CD14-positive monocyte (primary cell): ENCODE data around the gene CLCN5. TPM values are rescaled to one million over a fixed set of nuclear protein-coding genes. Genes with fewer than 3 reads are reported as not detected.

Experiments used
- DNase-seq, 3 donors: peaks; one replicate each; pipeline ENCODE4 v3.0.0-alpha.2; 2011 to 2022
- H2AFZ ChIP-seq: 2 replicates; pipeline ENCODE4 v1.6.0; 2012; ENCODE audit warnings: mild to moderate bottlenecking, low read depth, low read length, inconsistent platforms; ENCODE audit not compliant: insufficient read depth, poor library complexity, severe bottlenecking
- H3K27ac ChIP-seq, 2 donors: 1 replicate in 1 of 2; 2 replicates in 1 of 2; pipeline ENCODE4 v1.5.1; 2012 to 2013; ENCODE audit warnings: low read length in 2 of 2, control low read depth in 1 of 2, inconsistent platforms in 1 of 2, low read depth in 1 of 2, mild to moderate bottlenecking in 1 of 2
- H3K27me3 ChIP-seq, 2 donors: one replicate each; pipeline versions ENCODE4 v1.6.0 to v1.6.1; 2011 to 2013; ENCODE audit warnings: low read length in 2 of 2; ENCODE audit not compliant: control insufficient read depth in 2 of 2, insufficient read depth in 2 of 2
- H3K36me3 ChIP-seq, 2 donors: replicated peaks in 1 of 2; 1 replicate in 1 of 2; 2 replicates in 1 of 2; pipeline versions ENCODE4 v1.5.1 to v1.6.1; 2012 to 2013; ENCODE audit warnings: low read length in 2 of 2, control low read depth in 1 of 2, inconsistent platforms in 1 of 2, mild to moderate bottlenecking in 1 of 2; ENCODE audit not compliant: insufficient read depth in 2 of 2, control insufficient read depth in 1 of 2
- H3K4me1 ChIP-seq, 2 donors: 1 replicate in 1 of 2; 2 replicates in 1 of 2; pipeline versions ENCODE4 v1.5.1 to v1.6.1; 2012 to 2013; ENCODE audit warnings: low read length in 2 of 2, control low read depth in 1 of 2, inconsistent platforms in 1 of 2, mild to moderate bottlenecking in 1 of 2, moderate library complexity in 1 of 2; ENCODE audit not compliant: insufficient read depth in 2 of 2, control insufficient read depth in 1 of 2
- H3K4me2 ChIP-seq: replicated peaks from 2 replicates; pipeline ENCODE3; 2012; ENCODE audit warnings: low read length, moderate library complexity, mild to moderate bottlenecking; ENCODE audit not compliant: poor library complexity, severe bottlenecking; ENCODE audit errors: extremely low read depth
- H3K4me3 ChIP-seq, 3 experiments: fragments of 200-600 bp in 1 of 3; sonication (generic) in 1 of 3; replicated peaks in 1 of 3; 1 replicate in 2 of 3; 2 replicates in 1 of 3; pipeline ENCODE4 v1.5.1; 2011 to 2013; ENCODE audit warnings: low read length in 3 of 3, mild to moderate bottlenecking in 3 of 3, control low read depth in 2 of 3, low read depth in 2 of 3, inconsistent platforms in 1 of 3, moderate library complexity in 1 of 3
- H3K79me2 ChIP-seq: 2 replicates; pipeline ENCODE4 v1.6.0; 2012; ENCODE audit warnings: mild to moderate bottlenecking, control low read depth, inconsistent platforms, low read length, moderate library complexity; ENCODE audit not compliant: insufficient read depth
- H3K9ac ChIP-seq: 2 replicates; pipeline ENCODE4 v1.6.0; 2017; ENCODE audit warnings: low read length, mild to moderate bottlenecking; ENCODE audit not compliant: insufficient read depth, poor library complexity, severe bottlenecking
- H3K9me3 ChIP-seq, 2 donors: replicated peaks in 1 of 2; 1 replicate in 1 of 2; 2 replicates in 1 of 2; pipeline versions ENCODE4 v1.5.1 to v1.6.1; 2012 to 2013; ENCODE audit warnings: low read length in 2 of 2, control low read depth in 1 of 2; ENCODE audit not compliant: control insufficient read depth in 1 of 2, insufficient read depth in 1 of 2
- H4K20me1 ChIP-seq: 2 replicates; pipeline ENCODE4 v1.6.0; 2012; ENCODE audit warnings: mild to moderate bottlenecking, low read length, control low read depth, moderate library complexity; ENCODE audit not compliant: insufficient read depth
- H3K27ac Mint-ChIP-seq, 7 donors: one replicate each; pipeline ENCODE4 v1.8.0; 2020; ENCODE audit warnings: mild to moderate bottlenecking in 7 of 7, mixed read lengths in 7 of 7, moderate library complexity in 6 of 7, inconsistent platforms in 2 of 7
- H3K27me3 Mint-ChIP-seq, 3 donors: one replicate each; pipeline ENCODE4 v1.8.0; 2021 to 2022; ENCODE audit warnings: low read depth in 3 of 3, mild to moderate bottlenecking in 3 of 3, mixed read lengths in 3 of 3, moderate library complexity in 3 of 3, inconsistent platforms in 1 of 3
- H3K36me3 Mint-ChIP-seq, 2 donors: one replicate each; pipeline ENCODE4 v1.8.0; 2020; ENCODE audit warnings: mixed read lengths in 2 of 2, inconsistent platforms in 1 of 2, mild to moderate bottlenecking in 1 of 2
- H3K4me1 Mint-ChIP-seq: one replicate; pipeline ENCODE4 v1.8.0; 2020; ENCODE audit warnings: mild to moderate bottlenecking, mixed read lengths
- H3K4me3 Mint-ChIP-seq, 2 donors: one replicate each; pipeline ENCODE4 v1.8.0; 2020; ENCODE audit warnings: mild to moderate bottlenecking in 2 of 2, mixed read lengths in 2 of 2, moderate library complexity in 1 of 2
- H3K9me3 Mint-ChIP-seq, 7 donors: one replicate each; pipeline ENCODE4 v1.8.0; 2020 to 2022; ENCODE audit warnings: mixed read lengths in 7 of 7, mild to moderate bottlenecking in 6 of 7, moderate library complexity in 6 of 7, inconsistent platforms in 2 of 7
- WGBS: methylation state at CpG from one replicate; pipeline ENCODE4 v1.1.5; 2013; ENCODE audit warnings: missing lambda C conversion rate; ENCODE audit not compliant: insufficient coverage; 5-methylcytosine and 5-hydroxymethylcytosine counted together
- intact Hi-C, 2 donors: fragments of 100-400 bp; cut with micrococcal nuclease; formaldehyde crosslinking; loops; one replicate each; pipeline versions ENCODE4 v1.15.0 to v1.15.1; 2023
- polyA plus RNA-seq, 3 donors: library from polyadenylated mRNA; depleted of rRNA in 1 of 3; unstranded in 2 of 3; stranded (reverse) in 1 of 3; fragments of 300-500 nt in 2 of 3; fragments of >200 nt in 1 of 3; fragmentation: Illumina TruSeq in 2 of 3; gene quantifications; 1 replicate in 2 of 3; 2 replicates in 1 of 3; pipeline ENCODE4 v1.2.3, GENCODE V29; 2012 to 2021
- TF ChIP-seq, protein P1 (sequence below): fragments of 200-600 bp; IDR thresholded peaks from one replicate; pipeline ENCODE4 v1.8.0; 2022; ENCODE audit warnings: antibody characterized with exemption, mild to moderate bottlenecking

CLCN5 gene
- polyA plus RNA-seq, 3 donors = 4.1 to 4.2 (median 4.1) TPM

DNA sequence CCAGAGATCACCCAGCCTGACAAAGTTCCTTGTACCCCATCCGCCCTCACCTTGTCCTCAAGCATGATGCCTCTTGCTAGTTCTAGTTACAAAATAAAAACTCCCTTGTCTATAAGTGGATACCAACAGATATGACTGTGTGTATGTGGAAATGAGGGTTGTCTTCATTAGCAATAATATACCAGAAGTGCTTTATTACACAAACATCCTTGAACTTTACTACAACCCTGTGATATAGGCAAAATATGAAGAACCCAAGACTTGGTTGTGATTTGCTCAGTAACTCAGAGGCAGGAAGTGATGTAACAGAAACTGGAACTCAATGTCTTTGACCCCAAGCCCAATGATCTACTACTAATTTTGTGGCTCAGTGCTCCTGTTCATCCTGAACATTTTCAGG is 180.8 kb downstream of the CLCN5 start:
- Histone ChIP-seq H3K27ac (no peak overlapping the region), H3K9me3 (no peaks in the 10 kb centered on the region), H3K27me3 (no peaks in the 10 kb centered on the region), H3K4me2 (no peak overlapping the region), H3K9ac (no peak overlapping the region), H3K4me1 (peaks cover 0 to 3% of the 10 kb centered on the region in 2 donors), H2AFZ (no peak overlapping the region), H3K79me2 (no peaks in the 10 kb centered on the region), H4K20me1 (no peaks in the 10 kb centered on the region), H3K36me3 (no peaks in the 10 kb centered on the region), H3K4me3 (no peak overlapping the region)
- H3K4me3 Mint-ChIP-seq = no peak overlapping the region
- TF ChIP-seq, protein P1, sequence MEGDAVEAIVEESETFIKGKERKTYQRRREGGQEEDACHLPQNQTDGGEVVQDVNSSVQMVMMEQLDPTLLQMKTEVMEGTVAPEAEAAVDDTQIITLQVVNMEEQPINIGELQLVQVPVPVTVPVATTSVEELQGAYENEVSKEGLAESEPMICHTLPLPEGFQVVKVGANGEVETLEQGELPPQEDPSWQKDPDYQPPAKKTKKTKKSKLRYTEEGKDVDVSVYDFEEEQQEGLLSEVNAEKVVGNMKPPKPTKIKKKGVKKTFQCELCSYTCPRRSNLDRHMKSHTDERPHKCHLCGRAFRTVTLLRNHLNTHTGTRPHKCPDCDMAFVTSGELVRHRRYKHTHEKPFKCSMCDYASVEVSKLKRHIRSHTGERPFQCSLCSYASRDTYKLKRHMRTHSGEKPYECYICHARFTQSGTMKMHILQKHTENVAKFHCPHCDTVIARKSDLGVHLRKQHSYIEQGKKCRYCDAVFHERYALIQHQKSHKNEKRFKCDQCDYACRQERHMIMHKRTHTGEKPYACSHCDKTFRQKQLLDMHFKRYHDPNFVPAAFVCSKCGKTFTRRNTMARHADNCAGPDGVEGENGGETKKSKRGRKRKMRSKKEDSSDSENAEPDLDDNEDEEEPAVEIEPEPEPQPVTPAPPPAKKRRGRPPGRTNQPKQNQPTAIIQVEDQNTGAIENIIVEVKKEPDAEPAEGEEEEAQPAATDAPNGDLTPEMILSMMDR = no peak
- H3K36me3 Mint-ChIP-seq = no peaks in the 10 kb centered on the region
- peak; percentile 1 to 44 (median 12) for DNase-seq
- H3K4me1 Mint-ChIP-seq = peaks cover 20% of the 10 kb centered on the region
- WGBS = no CpG with 5 or more reads among the region's 1 CpG
- intact Hi-C loops = no loop called here
- peak overlapping the region in 5 of 7 donors; percentile 3 to 81 (median 76) for H3K27ac Mint-ChIP-seq
- peaks cover 0 to 2% (median 1%) of the 10 kb centered on the region in 3 donors for H3K27me3 Mint-ChIP-seq
- no peaks in the 10 kb centered on the region for H3K9me3 Mint-ChIP-seq

DNA sequence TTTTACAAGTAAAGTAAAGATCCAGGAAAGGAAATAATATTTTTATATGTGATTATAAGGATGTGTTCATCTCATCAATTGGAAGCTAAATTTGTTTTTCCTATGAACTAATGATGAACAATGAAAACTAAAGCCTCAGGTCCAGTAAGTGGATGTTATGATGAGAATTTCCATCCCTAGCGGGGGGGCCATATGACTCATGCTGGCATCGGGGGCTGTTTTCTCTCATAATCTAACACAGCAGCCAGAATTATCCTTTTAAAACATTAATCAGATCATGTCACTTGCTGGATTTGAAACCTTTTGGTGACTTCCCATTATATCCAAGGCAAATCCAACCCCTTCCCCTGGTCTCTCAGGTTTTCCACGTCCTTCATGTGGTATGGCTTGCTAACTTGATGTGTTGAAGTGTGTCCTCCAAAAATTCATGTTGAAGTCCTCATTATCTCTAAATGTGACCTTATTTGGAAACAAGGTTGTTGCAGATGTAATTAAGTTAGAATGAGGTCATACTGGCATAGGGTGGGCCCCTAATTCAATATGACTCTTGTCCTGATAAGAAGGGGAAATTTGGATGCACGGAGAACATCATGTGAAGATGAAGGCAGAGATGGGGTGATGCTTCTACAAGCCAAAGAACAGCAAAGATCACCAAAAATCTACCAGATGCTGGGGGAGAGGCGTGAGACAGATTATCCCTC is 181.6 kb downstream of the CLCN5 start:
- no peak overlapping the region for H3K4me3 Mint-ChIP-seq
- no peaks in the 10 kb centered on the region for H3K9me3 Mint-ChIP-seq
- no peak overlapping the region for H3K27ac Mint-ChIP-seq
- no peak overlapping the region for H3K4me3 ChIP-seq
- no peak overlapping the region for H3K4me2 ChIP-seq
- H3K9me3 ChIP-seq = no peaks in the 10 kb centered on the region
- no peaks in the 10 kb centered on the region for H4K20me1 ChIP-seq
- no peaks in the 10 kb centered on the region for H3K79me2 ChIP-seq
- TF ChIP-seq, protein P1 = no peak
- H3K36me3 Mint-ChIP-seq = no peaks in the 10 kb centered on the region
- peaks cover 0 to 1% (median 0%) of the 10 kb centered on the region in 3 donors for H3K27me3 Mint-ChIP-seq
- no peaks in the 10 kb centered on the region for H3K27me3 ChIP-seq
- peaks cover 20% of the 10 kb centered on the region for H3K4me1 Mint-ChIP-seq
- no peaks in the 10 kb centered on the region for H3K36me3 ChIP-seq
- 100% methylated on average over 1 of the region's 5 CpGs for WGBS
- intact Hi-C loops = no loop called here
- H3K27ac ChIP-seq = no peak overlapping the region
- peaks cover 0 to 3% of the 10 kb centered on the region in 2 donors for H3K4me1 ChIP-seq
- no peak overlapping the region for H2AFZ ChIP-seq
- H3K9ac ChIP-seq = no peak overlapping the region
- DNase-seq = no peak
